ENCODE data around the gene SUSD6. TPM values are rescaled to one million over a fixed set of nuclear protein-coding genes. Genes with fewer than 3 reads are reported as not detected.

The SUSD6 gene
- polyA plus RNA-seq, 1 of the 3 experiments (the other 2 are of a cell fraction): 8.5 TPM

DNA sequence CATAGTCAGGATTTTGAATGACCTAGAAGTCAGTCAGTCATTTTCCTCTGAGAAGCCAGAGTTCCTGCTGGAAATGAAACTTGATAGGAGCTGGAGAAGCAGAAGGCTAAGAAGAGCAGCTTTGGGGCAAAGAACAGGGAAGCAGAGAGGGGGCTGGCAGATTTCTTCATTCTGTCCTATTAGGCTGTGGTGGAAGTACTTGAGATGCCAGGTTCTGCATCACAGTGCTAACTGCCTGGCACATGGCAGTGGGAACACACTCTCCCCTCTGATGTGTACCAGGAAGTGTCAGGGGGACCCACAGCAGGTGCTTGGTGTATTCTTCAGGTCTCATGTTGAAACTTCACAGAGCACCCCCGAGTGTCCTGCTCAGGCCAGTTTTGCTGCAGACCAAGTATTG is 61.0 kb downstream of the SUSD6 start:
- H3K4me1 ChIP-seq (ENCODE audit: control insufficient read depth in 1 of 2, insufficient read depth in 2 of 2, low read depth in 1 of 2, low read length in 1 of 2): peaks cover 0 to 9% of the 10 kb centered on the region in 2 experiments; a peak in 1 of 4 replicates
- TF ChIP-seq REST (IDR thresholded peaks at IDR 0.05; ENCODE audit: low read depth, low read length) (no peak), IRF3 (IDR thresholded peaks at IDR 0.05; ENCODE audit: low read depth, low read length) (no peak), RFX5 (IDR thresholded peaks at IDR 0.05; ENCODE audit: low read length) (no peak), NRF1 (IDR thresholded peaks at IDR 0.05; ENCODE audit: low read depth, low read length) (no peak), EP300 (IDR thresholded peaks at IDR 0.05; ENCODE audit: borderline replicate concordance in 1 of 2, low read depth in 1 of 2, low read length in 1 of 2) (no peak), GABPA (IDR thresholded peaks at IDR 0.05; ENCODE audit: low read depth) (no peak), YY1 (IDR thresholded peaks at IDR 0.05; ENCODE audit: low read depth) (no peak), RAD21 (IDR thresholded peaks at IDR 0.05; ENCODE audit: low read length) (no peak), ELF1 (IDR thresholded peaks at IDR 0.05) (no peak), FOSL2 (IDR thresholded peaks at IDR 0.05; ENCODE audit: borderline replicate concordance, low read depth) (no peak), SMC3 (IDR thresholded peaks at IDR 0.05; ENCODE audit: low read depth, low read length) (no peak), EZH2phosphoT487 (IDR thresholded peaks at IDR 0.05; ENCODE audit: borderline replicate concordance, low read depth) (no peak)
- TF ChIP-seq, protein P1, sequence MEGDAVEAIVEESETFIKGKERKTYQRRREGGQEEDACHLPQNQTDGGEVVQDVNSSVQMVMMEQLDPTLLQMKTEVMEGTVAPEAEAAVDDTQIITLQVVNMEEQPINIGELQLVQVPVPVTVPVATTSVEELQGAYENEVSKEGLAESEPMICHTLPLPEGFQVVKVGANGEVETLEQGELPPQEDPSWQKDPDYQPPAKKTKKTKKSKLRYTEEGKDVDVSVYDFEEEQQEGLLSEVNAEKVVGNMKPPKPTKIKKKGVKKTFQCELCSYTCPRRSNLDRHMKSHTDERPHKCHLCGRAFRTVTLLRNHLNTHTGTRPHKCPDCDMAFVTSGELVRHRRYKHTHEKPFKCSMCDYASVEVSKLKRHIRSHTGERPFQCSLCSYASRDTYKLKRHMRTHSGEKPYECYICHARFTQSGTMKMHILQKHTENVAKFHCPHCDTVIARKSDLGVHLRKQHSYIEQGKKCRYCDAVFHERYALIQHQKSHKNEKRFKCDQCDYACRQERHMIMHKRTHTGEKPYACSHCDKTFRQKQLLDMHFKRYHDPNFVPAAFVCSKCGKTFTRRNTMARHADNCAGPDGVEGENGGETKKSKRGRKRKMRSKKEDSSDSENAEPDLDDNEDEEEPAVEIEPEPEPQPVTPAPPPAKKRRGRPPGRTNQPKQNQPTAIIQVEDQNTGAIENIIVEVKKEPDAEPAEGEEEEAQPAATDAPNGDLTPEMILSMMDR (IDR thresholded peaks at IDR 0.05): no peak
- TF ChIP-seq, protein P2, sequence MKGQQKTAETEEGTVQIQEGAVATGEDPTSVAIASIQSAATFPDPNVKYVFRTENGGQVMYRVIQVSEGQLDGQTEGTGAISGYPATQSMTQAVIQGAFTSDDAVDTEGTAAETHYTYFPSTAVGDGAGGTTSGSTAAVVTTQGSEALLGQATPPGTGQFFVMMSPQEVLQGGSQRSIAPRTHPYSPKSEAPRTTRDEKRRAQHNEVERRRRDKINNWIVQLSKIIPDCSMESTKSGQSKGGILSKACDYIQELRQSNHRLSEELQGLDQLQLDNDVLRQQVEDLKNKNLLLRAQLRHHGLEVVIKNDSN (IDR thresholded peaks at IDR 0.05; ENCODE audit: borderline replicate concordance, low read depth): no peak
- no peak overlapping the region for H3K9ac ChIP-seq
- ChIA-PET POLR2A (no interaction called here), CTCF (interaction anchor here (1.0 kb wide), 1 partner anchor 73 kb away, joined by 3 read pairs; no protein-coding TSS in a partner anchor)
- H3K9me3 ChIP-seq: no peaks in the 10 kb centered on the region
- no peaks in the 10 kb centered on the region for H4K20me1 ChIP-seq (ENCODE audit: insufficient read depth)
- H3K36me3 ChIP-seq (replicated peaks in 1 of 2; ENCODE audit: control insufficient read depth in 1 of 2, insufficient read depth in 2 of 2, low read length in 1 of 2): no peaks in the 10 kb centered on the region
- H3K79me2 ChIP-seq (ENCODE audit: insufficient read depth): peaks cover 10% of the 10 kb centered on the region; the same call in 1 of the 2 replicates
- no peak for DNase-seq
- WGBS (ENCODE audit: low lambda C conversion rate): 73% methylated on average over 1 of the region's 1 CpG
- no peak overlapping the region for H3K27ac ChIP-seq (ENCODE audit: low read depth in 2 of 2, low read length in 1 of 2)
- peaks cover 3% of the 10 kb centered on the region for H3F3A ChIP-seq (replicated peaks; ENCODE audit: insufficient read depth)
- no peaks in the 10 kb centered on the region for H3K9me2 ChIP-seq
- H3K4me3 ChIP-seq (ENCODE audit: low read depth in 2 of 2, low read length in 1 of 2): no peak overlapping the region
- H3K4me2 ChIP-seq: no peak overlapping the region
- H2AFZ ChIP-seq (ENCODE audit: low read depth): no peak overlapping the region
- no peaks in the 10 kb centered on the region for H3K27me3 ChIP-seq (ENCODE audit: insufficient read depth)
